GM12873 (cell line): ENCODE measurements around the gene IQCE.

Experiments used
- TF ChIP-seq, protein P1 (sequence below): IDR thresholded peaks from 2 replicates; pipeline ENCODE4 v1.5.1; 2012; ENCODE audit warnings: low read depth, mild to moderate bottlenecking, moderate library complexity, low read length, control low read depth; ENCODE audit not compliant: insufficient read depth; ENCODE audit errors: missing control alignments

Gene IQCE

GRCh38 chr7:2647594-2648172, 88.9 kb downstream of the IQCE start:
- TF ChIP-seq, protein P1, sequence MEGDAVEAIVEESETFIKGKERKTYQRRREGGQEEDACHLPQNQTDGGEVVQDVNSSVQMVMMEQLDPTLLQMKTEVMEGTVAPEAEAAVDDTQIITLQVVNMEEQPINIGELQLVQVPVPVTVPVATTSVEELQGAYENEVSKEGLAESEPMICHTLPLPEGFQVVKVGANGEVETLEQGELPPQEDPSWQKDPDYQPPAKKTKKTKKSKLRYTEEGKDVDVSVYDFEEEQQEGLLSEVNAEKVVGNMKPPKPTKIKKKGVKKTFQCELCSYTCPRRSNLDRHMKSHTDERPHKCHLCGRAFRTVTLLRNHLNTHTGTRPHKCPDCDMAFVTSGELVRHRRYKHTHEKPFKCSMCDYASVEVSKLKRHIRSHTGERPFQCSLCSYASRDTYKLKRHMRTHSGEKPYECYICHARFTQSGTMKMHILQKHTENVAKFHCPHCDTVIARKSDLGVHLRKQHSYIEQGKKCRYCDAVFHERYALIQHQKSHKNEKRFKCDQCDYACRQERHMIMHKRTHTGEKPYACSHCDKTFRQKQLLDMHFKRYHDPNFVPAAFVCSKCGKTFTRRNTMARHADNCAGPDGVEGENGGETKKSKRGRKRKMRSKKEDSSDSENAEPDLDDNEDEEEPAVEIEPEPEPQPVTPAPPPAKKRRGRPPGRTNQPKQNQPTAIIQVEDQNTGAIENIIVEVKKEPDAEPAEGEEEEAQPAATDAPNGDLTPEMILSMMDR, result no peak

DNA sequence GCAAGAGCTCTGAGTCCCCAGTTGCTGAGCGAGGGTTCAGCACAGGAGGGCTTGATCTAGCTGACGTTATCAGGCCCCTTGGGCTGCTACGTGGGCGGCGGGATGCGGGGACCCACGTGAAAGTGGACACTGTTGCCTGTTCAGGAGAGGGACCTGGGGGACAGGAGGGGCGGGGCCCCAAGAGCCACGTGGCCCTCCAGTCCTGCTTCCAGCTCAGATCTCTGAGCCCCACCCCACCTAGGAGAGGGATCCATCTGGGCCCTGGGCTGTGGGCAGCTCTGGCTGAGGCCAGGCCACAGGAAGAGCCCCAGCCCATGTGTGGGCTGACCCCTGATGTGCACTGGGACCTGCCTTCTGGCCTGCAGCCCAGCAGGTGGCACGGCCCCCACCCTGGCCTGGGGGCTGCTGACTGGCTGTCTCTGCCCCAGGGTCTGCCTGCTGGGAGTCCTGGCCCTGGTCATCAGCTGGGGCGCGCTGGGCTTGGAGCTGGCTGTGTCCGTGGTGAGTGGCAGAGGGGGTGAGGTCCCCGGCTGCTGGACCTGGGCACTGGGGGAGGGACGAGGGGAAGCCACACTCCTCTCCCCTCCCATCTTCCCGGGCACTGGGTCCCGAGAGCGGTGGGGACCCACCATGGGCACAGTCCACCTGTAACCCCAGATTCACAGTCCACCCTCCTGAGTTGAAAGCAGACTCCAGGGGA, 90.5 kb downstream of the IQCE start:
- TF ChIP-seq, protein P1, result no peak

DNA sequence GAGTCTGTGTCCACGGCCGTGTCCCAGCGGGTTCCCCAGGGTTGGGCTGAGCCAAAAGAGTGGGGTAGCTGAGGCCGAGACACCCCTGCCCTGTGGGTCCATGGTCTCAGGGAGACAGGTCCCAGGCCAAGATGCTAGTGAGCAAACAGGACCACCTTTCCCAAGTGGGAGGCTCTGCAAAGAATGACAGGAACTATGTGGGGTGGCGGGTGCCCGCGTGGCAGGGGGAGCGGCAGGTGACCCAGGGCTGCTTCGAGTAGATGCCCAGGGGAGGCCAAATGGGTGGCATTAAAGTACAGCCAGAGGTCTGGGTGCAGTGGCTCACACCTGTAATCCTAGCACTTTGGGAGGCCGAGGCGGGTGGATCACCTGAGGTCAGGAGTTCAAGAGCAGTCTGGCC, 91.2 kb downstream of the IQCE start:
- TF ChIP-seq, protein P1, result no peak

DNA sequence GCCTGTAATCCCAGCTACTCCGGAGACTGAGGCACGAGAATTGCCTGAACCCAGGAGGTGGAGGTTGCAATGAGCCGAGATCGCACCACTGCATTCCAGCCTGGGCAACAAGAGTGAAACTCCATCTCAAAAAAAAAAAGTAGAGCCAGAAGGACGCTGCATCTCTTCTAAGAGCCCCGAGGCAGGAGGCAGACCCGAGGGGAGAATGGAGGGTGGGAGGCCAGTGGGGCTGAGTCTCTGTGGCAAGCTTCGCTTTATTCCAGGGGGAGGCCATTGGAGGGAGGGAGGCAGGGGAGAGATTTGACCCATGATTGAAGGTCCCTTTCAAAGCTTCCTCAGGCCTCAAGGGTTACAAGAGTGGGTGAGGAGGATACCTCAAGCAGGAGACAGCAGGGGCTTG, 91.7 kb downstream of the IQCE start:
- TF ChIP-seq, protein P1, result no peak

GRCh38 chr7:2651336-2651735, 92.6 kb downstream of the IQCE start:
- TF ChIP-seq, protein P1, result no peak

DNA sequence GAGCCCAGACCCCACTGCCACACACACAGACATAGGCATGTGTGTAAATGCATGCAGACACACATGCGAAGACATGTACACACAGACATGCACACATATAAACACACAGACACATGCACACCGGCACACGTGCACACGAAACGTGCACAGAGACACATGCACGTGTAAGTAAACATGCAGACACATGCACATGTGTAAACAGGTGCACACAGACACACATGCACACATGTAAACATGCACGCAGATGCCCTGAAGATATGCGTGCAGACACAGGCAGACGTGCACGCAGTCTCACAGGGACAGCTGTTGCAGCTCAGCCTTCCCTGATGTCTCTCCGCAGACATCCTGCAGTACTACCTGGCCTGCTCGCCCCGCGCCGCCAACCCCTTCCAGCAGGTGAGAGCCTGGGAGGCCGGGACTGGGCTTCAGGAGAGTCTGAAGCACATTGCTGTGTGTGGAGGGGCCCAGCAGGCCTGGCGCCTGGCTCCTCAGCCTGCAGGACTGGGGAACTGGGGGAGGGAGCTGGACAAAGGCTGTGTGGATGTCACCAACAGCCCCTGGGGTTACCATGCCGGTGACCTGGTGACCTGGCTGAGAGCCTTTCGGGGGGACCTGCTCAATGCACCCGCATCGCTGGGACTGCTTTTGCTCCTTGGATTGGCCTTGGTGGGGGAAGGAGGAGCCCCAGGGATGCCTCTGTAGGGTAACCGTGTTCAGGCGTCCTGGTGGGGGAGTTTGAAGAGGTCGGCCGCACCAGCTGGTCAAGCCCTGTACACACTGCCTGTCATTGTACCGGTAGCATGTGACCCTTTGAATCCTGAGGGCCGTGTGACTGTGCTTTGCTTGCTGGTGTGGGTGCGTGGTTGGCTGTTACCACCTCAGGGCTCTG, 93.3 kb downstream of the IQCE start:
- TF ChIP-seq, protein P1, result no peak

GRCh38 chr7:2652736-2653060, 93.9 kb downstream of the IQCE start:
- TF ChIP-seq, protein P1, result no peak
